ENCODE measurements around the gene MMD2. TPM values are rescaled to one million over a fixed set of nuclear protein-coding genes. Genes with fewer than 3 reads are reported as not detected.
"Not testable (repeated sequence)": the region's sequence is repeated elsewhere in the genome, so short reads cannot be mapped to it uniquely, and the experiment has no call there.

MMD2 gene
- total RNA-seq, 2 donors from 2014 or later: not detected

DNA sequence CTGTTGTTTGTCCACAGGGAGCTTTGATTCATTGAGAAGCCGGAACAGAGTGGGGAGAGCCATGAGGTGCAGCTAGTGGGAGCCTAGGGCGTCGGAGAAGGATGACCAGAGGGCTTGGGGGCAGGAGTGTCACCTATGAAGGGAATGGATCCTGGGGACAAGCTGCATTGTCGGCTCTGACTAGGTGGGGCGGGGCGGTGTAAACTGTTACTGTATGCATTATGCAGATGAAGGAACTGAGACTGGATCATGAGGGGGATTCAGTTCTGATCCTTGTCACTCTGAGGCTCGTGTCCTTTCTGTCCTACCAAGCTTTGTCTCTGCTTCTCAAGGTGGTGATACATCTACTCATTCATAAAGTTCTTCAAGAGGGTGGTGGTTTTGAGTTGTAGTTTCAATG is 39.9 kb upstream of the MMD2 start:
- no peaks in the 10 kb centered on the region for H3K9me3 ChIP-seq
- intact Hi-C loops (cut with DNase I): no loop called here
- TF ChIP-seq, protein P1, sequence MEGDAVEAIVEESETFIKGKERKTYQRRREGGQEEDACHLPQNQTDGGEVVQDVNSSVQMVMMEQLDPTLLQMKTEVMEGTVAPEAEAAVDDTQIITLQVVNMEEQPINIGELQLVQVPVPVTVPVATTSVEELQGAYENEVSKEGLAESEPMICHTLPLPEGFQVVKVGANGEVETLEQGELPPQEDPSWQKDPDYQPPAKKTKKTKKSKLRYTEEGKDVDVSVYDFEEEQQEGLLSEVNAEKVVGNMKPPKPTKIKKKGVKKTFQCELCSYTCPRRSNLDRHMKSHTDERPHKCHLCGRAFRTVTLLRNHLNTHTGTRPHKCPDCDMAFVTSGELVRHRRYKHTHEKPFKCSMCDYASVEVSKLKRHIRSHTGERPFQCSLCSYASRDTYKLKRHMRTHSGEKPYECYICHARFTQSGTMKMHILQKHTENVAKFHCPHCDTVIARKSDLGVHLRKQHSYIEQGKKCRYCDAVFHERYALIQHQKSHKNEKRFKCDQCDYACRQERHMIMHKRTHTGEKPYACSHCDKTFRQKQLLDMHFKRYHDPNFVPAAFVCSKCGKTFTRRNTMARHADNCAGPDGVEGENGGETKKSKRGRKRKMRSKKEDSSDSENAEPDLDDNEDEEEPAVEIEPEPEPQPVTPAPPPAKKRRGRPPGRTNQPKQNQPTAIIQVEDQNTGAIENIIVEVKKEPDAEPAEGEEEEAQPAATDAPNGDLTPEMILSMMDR (IDR thresholded peaks at IDR 0.05): no peak
- H3K27ac ChIP-seq: no peak overlapping the region
- no peaks in the 10 kb centered on the region for H3K4me1 ChIP-seq
- H3K4me3 ChIP-seq: no peak overlapping the region
- no peaks in the 10 kb centered on the region for H3K27me3 ChIP-seq
- DNase-seq: no peak
- H3K9ac ChIP-seq (ENCODE audit: low read depth in 2 of 2, low read length in 2 of 2): no peak overlapping the region
- peaks cover 6% of the 10 kb centered on the region for H3K36me3 ChIP-seq

DNA sequence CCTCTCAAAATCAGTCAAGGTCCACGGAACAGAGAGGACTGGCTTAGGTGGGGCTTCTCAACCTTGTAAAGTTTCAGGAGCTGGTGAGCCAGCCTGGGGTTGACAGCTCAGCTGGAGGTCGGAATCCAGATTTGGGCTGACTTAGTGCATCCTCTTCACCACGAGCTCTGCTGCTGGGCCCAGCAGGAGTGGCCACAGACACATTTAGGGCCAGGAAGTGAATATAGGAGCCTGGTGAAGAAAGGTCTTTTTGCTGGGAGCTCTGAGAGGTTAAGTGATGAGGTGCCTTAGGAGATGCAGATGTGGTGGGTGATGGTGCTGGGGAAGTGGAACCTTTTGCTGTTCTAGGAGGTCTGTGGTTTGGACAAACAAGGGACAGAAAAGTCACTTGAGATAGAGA is 39.3 kb upstream of the MMD2 start:
- H3K27ac ChIP-seq: no peak overlapping the region
- H3K27me3 ChIP-seq: no peaks in the 10 kb centered on the region
- H3K9ac ChIP-seq (ENCODE audit: low read depth in 2 of 2, low read length in 2 of 2): no peak overlapping the region
- H3K4me3 ChIP-seq: no peak overlapping the region
- no peaks in the 10 kb centered on the region for H3K9me3 ChIP-seq
- intact Hi-C loops (cut with DNase I): no loop called here
- DNase-seq: no peak
- peaks cover 6% of the 10 kb centered on the region for H3K36me3 ChIP-seq
- TF ChIP-seq, protein P1 (IDR thresholded peaks at IDR 0.05): no peak
- H3K4me1 ChIP-seq: no peaks in the 10 kb centered on the region

DNA sequence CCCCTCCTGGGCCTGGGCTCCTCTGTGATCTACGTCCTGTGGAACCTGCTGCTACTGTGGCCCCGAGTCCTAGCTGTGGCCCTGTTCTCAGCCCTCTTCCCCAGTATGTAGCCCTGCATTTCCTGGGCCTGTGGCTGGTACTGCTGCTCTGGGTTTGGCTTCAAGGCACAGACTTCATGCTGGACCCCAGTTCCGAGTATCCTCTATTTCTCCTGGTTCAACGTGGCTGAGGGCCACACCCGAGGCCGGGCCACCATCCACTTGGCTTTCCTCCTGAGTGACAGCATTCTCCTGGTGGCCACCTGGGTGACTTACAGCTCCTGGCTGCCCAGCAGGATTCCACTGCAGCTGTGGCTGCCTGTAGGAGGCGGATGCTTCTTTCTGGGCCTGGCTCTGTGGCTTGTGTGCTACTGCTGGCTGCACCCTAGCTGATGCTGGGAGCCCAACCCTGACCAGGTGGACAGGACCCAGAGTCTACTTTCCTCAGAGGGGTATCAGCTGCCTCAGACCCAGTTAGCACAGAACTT is 37.8 kb upstream of the MMD2 start:
- Histone ChIP-seq H3K36me3 (peaks cover 6% of the 10 kb centered on the region), H3K27ac (no peak overlapping the region), H3K27me3 (no peaks in the 10 kb centered on the region), H3K9ac (ENCODE audit: low read depth in 2 of 2, low read length in 2 of 2) (no peak overlapping the region), H3K4me3 (no peak overlapping the region), H3K9me3 (no peaks in the 10 kb centered on the region), H3K4me1 (no peaks in the 10 kb centered on the region)
- intact Hi-C loops (cut with DNase I): no loop called here
- DNase-seq: no peak
- TF ChIP-seq, protein P1 (IDR thresholded peaks at IDR 0.05): no peak

DNA sequence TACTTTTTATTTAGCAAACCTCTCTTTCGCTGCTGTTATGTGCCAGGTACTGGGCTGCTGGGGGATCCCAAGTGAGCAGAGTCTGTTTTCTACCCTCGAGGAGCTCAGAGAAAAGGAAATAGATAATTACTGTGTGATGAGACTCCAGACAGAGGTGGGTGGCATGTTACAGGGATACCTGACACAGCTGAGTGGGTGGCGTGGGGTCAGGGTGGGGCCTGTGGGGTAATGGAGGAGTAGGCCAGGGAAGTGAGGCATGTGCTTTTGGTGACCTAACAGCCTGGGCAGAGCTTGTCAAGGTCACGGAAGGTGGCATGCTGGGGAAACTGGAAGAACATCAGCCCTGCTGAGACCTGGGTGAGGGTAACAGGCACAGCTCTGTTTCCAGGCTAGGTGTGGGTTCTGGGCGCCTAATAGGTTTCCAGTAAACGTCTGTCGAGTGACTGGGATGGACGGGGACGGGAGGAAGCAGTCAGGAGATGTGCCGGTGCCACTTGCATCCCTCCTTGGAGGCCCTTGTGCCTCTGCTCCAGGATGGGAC is 36.5 kb upstream of the MMD2 start:
- no peak overlapping the region for H3K27ac ChIP-seq
- no peaks in the 10 kb centered on the region for H3K4me1 ChIP-seq
- no peaks in the 10 kb centered on the region for H3K27me3 ChIP-seq
- TF ChIP-seq, protein P1 (IDR thresholded peaks at IDR 0.05): no peak
- no peaks in the 10 kb centered on the region for H3K9me3 ChIP-seq
- H3K36me3 ChIP-seq: peaks cover 6% of the 10 kb centered on the region
- intact Hi-C loops (cut with DNase I): no loop called here
- no peak overlapping the region for H3K4me3 ChIP-seq
- H3K9ac ChIP-seq (ENCODE audit: low read depth in 2 of 2, low read length in 2 of 2): no peak overlapping the region
- DNase-seq: no peak

DNA sequence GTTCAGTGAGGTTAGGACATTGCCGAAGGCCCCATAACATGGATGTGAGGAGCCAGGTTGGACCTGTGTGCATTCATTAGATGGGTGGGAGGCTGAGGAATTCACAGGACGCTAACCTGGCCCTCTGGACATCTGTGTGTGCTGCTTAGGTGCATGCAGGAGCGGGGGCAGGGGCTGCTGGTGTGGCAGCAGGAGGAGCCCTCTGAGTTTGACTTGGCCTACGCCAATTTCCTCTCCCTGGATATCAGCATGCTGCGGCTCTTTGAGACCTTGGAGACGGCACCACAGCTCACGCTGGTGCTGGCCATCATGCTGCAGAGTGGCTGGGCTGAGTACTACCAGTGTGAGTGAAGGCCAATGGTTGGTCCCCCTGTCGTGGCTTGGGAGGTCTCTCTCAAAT is 34.5 kb upstream of the MMD2 start:
- TF ChIP-seq, protein P1 (IDR thresholded peaks at IDR 0.05): no peak
- H3K27ac ChIP-seq: no peak overlapping the region
- no peaks in the 10 kb centered on the region for H3K27me3 ChIP-seq
- H3K4me3 ChIP-seq: no peak overlapping the region
- no peaks in the 10 kb centered on the region for H3K4me1 ChIP-seq
- intact Hi-C loops (cut with DNase I): no loop called here
- H3K9ac ChIP-seq (ENCODE audit: low read depth in 2 of 2, low read length in 2 of 2): no peak overlapping the region
- DNase-seq: no peak
- H3K36me3 ChIP-seq: peaks cover 6% of the 10 kb centered on the region
- H3K9me3 ChIP-seq: no peaks in the 10 kb centered on the region

DNA sequence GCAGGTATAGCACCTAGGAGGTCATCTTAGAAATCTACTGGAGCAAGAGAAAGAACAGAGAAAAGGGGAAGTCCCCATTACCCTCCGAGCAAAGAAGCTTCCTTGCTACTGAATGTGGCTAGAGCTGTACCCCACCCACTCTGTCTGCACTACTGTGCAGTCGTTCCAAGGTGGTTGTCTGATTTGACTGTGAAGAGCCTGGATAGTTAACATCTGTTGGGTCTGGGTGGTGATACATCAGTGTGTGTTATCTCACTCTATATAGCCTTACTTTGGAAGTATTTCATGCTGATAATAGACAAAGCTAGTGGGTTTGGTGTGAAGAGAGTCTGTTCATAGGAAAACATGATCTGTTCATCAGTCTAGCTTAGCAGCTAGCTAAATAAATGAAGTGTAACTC is 23.8 kb upstream of the MMD2 start:
- H3K27ac ChIP-seq; H3K9me3 ChIP-seq; H3K9ac ChIP-seq (ENCODE audit: low read depth in 2 of 2, low read length in 2 of 2); DNase-seq; H3K4me1 ChIP-seq; H3K36me3 ChIP-seq; intact Hi-C loops (cut with DNase I); H3K27me3 ChIP-seq; H3K4me3 ChIP-seq: not testable (repeated sequence)

DNA sequence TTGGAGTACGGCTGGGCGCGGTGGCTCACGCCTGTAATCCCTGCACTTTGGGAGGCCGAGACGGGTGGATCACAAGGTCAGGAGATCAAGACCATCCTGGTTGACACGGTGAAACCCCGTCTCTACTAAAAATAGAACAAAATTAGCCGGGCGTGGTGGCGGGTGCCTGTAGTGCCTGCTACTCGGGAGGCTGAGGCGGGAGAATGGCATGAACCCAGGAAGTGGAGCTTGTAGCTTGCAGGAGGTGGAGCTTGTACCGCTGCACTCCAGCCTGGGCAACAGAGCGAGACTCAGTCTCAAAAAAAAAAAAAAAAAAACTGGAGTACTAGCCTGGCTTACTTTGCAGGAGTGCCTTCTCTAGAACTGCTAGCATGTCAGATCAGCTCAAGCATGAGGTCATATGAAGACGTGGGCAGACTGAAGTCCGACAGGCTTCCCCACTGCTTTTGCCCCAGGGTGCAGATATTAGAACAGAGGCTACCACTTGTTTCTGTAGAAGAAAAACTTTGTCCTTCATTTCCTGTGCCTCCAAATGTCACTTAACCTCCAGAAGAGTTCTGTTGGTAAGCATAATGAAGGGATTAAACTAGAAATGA is 22.4 kb upstream of the MMD2 start:
- H3K36me3 ChIP-seq: peaks cover 21% of the 10 kb centered on the region
- DNase-seq, H3K4me3 ChIP-seq: not testable (repeated sequence)

DNA sequence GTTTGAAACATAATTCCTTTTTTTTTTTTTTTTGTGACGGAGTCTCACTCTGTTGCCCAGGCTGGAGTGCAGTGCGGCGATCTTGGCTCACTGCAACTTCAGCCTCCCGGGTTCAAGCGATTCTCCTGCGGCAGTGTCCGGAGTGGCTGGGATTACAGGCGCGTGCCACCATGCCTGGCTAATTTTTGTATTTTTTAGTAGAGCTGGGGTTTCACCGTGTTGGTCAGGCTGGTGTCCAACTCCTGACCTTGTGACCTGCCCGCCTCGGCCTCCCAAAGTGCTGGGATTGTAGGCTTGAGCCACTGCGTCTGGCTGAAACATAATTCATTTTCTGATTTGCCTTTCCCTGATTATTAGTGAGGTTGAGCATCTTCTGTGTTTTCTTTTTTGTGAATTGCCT is 16.6 kb upstream of the MMD2 start:
- intact Hi-C loops (cut with DNase I); H3K4me3 ChIP-seq; H3K27ac ChIP-seq: not testable (repeated sequence)

More for the DNA sequence above, 22.4 kb upstream of the MMD2 start:
- intact Hi-C loops (cut with DNase I); H3K27ac ChIP-seq; H3K9me3 ChIP-seq; H3K27me3 ChIP-seq; H3K4me1 ChIP-seq; H3K9ac ChIP-seq (ENCODE audit: low read depth in 2 of 2, low read length in 2 of 2): not testable (repeated sequence)

More for the DNA sequence above, 16.6 kb upstream of the MMD2 start:
- not testable (repeated sequence) for H3K4me1 ChIP-seq; H3K9ac ChIP-seq (ENCODE audit: low read depth in 2 of 2, low read length in 2 of 2); H3K27me3 ChIP-seq; DNase-seq; H3K9me3 ChIP-seq
- H3K36me3 ChIP-seq: peaks cover 16% of the 10 kb centered on the region
